ENCODE measurements around the gene HIVEP3. TPM values are rescaled to one million over a fixed set of nuclear protein-coding genes. Genes with fewer than 3 reads are reported as not detected.

HIVEP3 gene
- total and polyA plus RNA-seq, 2 of the 13 experiments (the other 11 are each of a cell fraction or from before 2014, with no cell fraction given): 0.05 TPM; not detected in 1

- Histone ChIP-seq H3K4me3 (replicated peaks in 1 of 3; ENCODE audit: insufficient read depth in 1 of 3, low read depth in 2 of 3, low read length in 3 of 3) (no peak overlapping the region), H3K4me1 (ENCODE audit: insufficient read depth, low read length) (no peaks in the 10 kb centered on the region), H3K9ac (ENCODE audit: insufficient read depth, low read depth, low read length) (no peak overlapping the region), H4K20me1 (ENCODE audit: insufficient read depth, low read length) (no peaks in the 10 kb centered on the region), H2AFZ (ENCODE audit: low read length) (no peak overlapping the region), H3K9me3 (ENCODE audit: low read length) (no peaks in the 10 kb centered on the region), H3K27me3 (ENCODE audit: control insufficient read depth in 1 of 2, insufficient read depth in 2 of 2, low read length in 2 of 2) (peaks cover 1 to 7% of the 10 kb centered on the region in 2 experiments; a peak in 1 of 5 replicates), H3K4me2 (ENCODE audit: low read depth, low read length) (no peak overlapping the region), H3K36me3 (replicated peaks in 1 of 2; ENCODE audit: control insufficient read depth in 1 of 2, insufficient read depth in 2 of 2, low read length in 2 of 2) (no peaks in the 10 kb centered on the region), H3K79me2 (ENCODE audit: insufficient read depth, low read length) (no peaks in the 10 kb centered on the region), H3K27ac (ENCODE audit: extremely low read length, insufficient read depth, low read length) (no peak overlapping the region)
- ATAC-seq (no peak), FAIRE-seq (no peak), DNase-seq (ENCODE audit: low spot score) (no peak)
- no peak for TF ChIP-seq EP300 (IDR thresholded peaks at IDR 0.05; ENCODE audit: low read depth in 2 of 2, low read length in 2 of 2)
- no peak for TF ChIP-seq EP300 (CRISPR knock-in tag; IDR thresholded peaks at IDR 0.05; ENCODE audit: borderline replicate concordance)
- no peak for TF ChIP-seq ZNF430 (CRISPR knock-in tag; IDR thresholded peaks at IDR 0.05)
- TF ChIP-seq MYPOP (CRISPR knock-in tag; IDR thresholded peaks at IDR 0.05): no peak
- TF ChIP-seq ZNF607 (CRISPR knock-in tag; IDR thresholded peaks at IDR 0.05; ENCODE audit: borderline replicate concordance): no peak
- TF ChIP-seq ZNF556 (CRISPR knock-in tag; IDR thresholded peaks at IDR 0.05; ENCODE audit: borderline replicate concordance): no peak
- ChIA-PET POLR2A (no interaction called here), CTCF (ENCODE audit: low intra/inter-chr PET ratio, low total read pairs) (no interaction called here)
- no TSS peak for BruUV-seq (replicated peaks)
- in situ Hi-C loops (cut with HindIII; ENCODE audit: extremely low pct_ligation_motif_present, low pct_unique_long_range_greater_than_20kb) (no loop called here), intact Hi-C loops (cut with micrococcal nuclease; ENCODE audit: unreplicated experiment) (no loop called here)
- WGBS (ENCODE audit: low lambda C conversion rate): 64% methylated on average over 6 of the region's 8 CpGs
These were observed 228.4 kb downstream of the HIVEP3 start for GRCh38 chr1:41690331-41690730.

- intact Hi-C loops (cut with micrococcal nuclease; ENCODE audit: unreplicated experiment) (no loop called here), in situ Hi-C loops (cut with HindIII; ENCODE audit: extremely low pct_ligation_motif_present, low pct_unique_long_range_greater_than_20kb) (no loop called here)
- ChIA-PET CTCF (ENCODE audit: low intra/inter-chr PET ratio, low total read pairs) (no interaction called here), POLR2A (no interaction called here)
- BruUV-seq (replicated peaks): no TSS peak
- FAIRE-seq: no peak
- WGBS (ENCODE audit: low lambda C conversion rate): 60% methylated on average over 7 of the region's 7 CpGs
- Histone ChIP-seq H3K27me3 (ENCODE audit: control insufficient read depth in 1 of 2, insufficient read depth in 2 of 2, low read length in 2 of 2) (peaks cover 1 to 7% of the 10 kb centered on the region in 2 experiments; a peak in 1 of 5 replicates), H3K79me2 (ENCODE audit: insufficient read depth, low read length) (no peaks in the 10 kb centered on the region), H3K4me1 (ENCODE audit: insufficient read depth, low read length) (no peaks in the 10 kb centered on the region), H3K4me2 (ENCODE audit: low read depth, low read length) (no peak overlapping the region), H2AFZ (ENCODE audit: low read length) (no peak overlapping the region), H3K27ac (ENCODE audit: extremely low read length, insufficient read depth, low read length) (no peak overlapping the region), H3K36me3 (replicated peaks in 1 of 2; ENCODE audit: control insufficient read depth in 1 of 2, insufficient read depth in 2 of 2, low read length in 2 of 2) (no peaks in the 10 kb centered on the region), H3K9me3 (ENCODE audit: low read length) (no peaks in the 10 kb centered on the region), H4K20me1 (ENCODE audit: insufficient read depth, low read length) (no peaks in the 10 kb centered on the region), H3K4me3 (replicated peaks in 1 of 3; ENCODE audit: insufficient read depth in 1 of 3, low read depth in 2 of 3, low read length in 3 of 3) (no peak overlapping the region), H3K9ac (ENCODE audit: insufficient read depth, low read depth, low read length) (no peak overlapping the region)
- no peak for DNase-seq (ENCODE audit: low spot score)
- no peak for ATAC-seq
- TF ChIP-seq MNT (IDR thresholded peaks at IDR 0.05) (no peak), NR0B2 (CRISPR knock-in tag; IDR thresholded peaks at IDR 0.05) (no peak), ZNF33B (CRISPR knock-in tag; IDR thresholded peaks at IDR 0.05) (no peak), SP1 (IDR thresholded peaks at IDR 0.05) (no peak), SP1 (CRISPR knock-in tag; IDR thresholded peaks at IDR 0.05) (no peak), PCBP1 (IDR thresholded peaks at IDR 0.05; ENCODE audit: borderline replicate concordance, low read depth, low read length) (no peak), MXI1 (IDR thresholded peaks at IDR 0.05; ENCODE audit: borderline replicate concordance, low read depth, low read length) (no peak), SMAD3 (CRISPR knock-in tag; IDR thresholded peaks at IDR 0.05) (no peak), GATA4 (IDR thresholded peaks at IDR 0.05; ENCODE audit: borderline replicate concordance, low read depth) (no peak), DR1 (CRISPR knock-in tag; IDR thresholded peaks at IDR 0.05) (no peak), SIX1 (CRISPR knock-in tag; IDR thresholded peaks at IDR 0.05; ENCODE audit: borderline replicate concordance) (no peak), ETV6 (CRISPR knock-in tag; conservative IDR thresholded peaks at IDR 0.05) (no peak), RXRA (CRISPR knock-in tag; IDR thresholded peaks at IDR 0.05) (no peak)
These were observed 229.2 kb downstream of the HIVEP3 start for GRCh38 chr1:41689558-41689981.

All from HepG2 (cell line).